IPS-18c (cell line): ENCODE results near the gene TMCO4.

ENCODE experiments used
- H3K4me3 ChIP-seq: 2 replicates; pipeline ENCODE4 v1.7.0; 2013; ENCODE audit warnings: low read depth, mild to moderate bottlenecking, low read length, moderate library complexity; ENCODE audit not compliant: insufficient read depth
- H3K9me3 ChIP-seq: one replicate; pipeline ENCODE4 v1.6.1; 2013; ENCODE audit warnings: mild to moderate bottlenecking, low read length, moderate library complexity; ENCODE audit not compliant: control insufficient read depth, insufficient read depth

Gene TMCO4

DNA sequence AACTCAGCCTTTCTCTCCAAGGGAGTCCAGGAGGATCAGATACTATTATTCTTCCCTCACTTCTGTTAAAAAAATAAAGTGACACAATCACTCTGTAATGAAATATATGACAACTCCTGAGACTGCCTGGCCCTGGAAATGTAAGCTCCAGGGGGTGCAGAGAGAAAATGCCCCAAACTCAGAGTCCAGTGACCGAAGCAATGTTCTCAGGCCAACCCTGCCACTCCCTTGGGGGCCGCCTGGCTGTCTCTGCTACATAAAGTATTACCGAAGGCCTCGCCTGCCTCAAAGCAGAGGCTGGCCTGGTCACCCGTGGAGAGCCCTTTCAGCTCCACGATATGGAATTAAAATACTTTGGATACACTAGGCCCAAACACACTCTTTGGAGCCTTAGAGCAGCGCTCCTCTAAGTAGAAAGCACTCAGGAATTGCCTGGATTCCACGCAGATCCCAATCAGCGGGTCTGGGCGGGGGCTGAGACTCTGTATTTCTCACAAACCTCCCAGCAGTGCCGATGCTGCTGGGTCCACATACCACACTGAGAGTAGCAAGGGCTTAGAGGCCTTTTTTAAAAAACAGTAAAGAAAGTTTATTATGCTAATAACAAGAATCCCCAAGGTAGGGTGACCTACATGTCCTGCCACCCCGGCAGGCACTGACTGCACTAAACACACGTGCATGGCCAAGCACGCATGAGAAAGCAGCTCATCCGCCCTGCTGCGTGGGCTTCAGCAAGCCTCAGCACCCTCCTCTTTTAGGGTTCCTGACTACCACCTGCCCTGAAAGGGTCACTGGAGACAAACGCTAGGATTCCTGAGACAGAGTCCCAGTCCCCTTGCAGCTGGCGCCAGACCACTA lies 31.1 kb downstream of the TMCO4 start:
- Histone ChIP-seq H3K9me3 (no peaks in the 10 kb centered on the region), H3K4me3 (no peak overlapping the region)

GRCh38 chr1:19765623-19766022 lies 34.1 kb downstream of the TMCO4 start:
- H3K9me3 ChIP-seq: no peaks in the 10 kb centered on the region
- no peak overlapping the region for H3K4me3 ChIP-seq

DNA sequence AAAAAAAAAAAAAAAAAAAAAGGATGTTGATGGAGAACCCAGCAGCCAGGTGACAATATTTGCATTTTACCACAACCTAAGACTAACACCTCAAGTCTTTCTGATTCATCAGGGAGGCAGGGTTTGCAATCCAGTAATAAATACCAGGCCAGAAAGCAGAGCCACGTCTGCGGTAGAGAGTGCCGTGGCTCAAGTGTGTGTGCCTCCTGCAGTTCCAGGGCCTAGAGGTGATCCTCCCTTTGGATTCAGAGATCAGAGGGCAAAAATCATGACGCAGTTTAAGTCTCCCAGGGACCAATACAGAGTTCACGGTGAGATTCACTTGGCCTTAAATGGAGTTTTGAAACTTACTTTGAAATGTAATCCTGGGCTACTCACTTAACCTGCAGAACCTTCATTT lies 34.9 kb downstream of the TMCO4 start:
- no peaks in the 10 kb centered on the region for H3K9me3 ChIP-seq
- H3K4me3 ChIP-seq: no peak overlapping the region

- Histone ChIP-seq H3K9me3 (no peaks in the 10 kb centered on the region), H3K4me3 (no peak overlapping the region)
Observed at GRCh38 chr1:19762175-19762779, 37.4 kb downstream of the TMCO4 start.

DNA sequence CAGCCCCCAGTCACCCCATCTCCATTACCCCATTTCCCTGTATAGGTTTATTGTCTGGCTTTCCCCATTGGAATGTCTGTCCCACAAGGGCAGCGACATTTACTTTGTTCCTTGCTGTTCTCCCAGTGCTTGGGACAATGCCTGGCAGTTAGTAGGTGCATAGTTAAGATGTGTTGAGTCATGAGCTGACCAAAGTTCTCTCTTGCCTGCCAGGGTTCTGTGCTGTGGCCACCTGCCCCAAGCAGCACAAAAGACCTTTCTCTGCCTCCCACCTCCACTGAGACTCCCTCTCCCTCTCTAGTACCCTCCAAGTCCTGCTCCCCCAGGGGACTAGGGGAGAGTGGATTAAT lies 40.0 kb downstream of the TMCO4 start:
- Histone ChIP-seq H3K9me3 (peaks cover 2% of the 10 kb centered on the region), H3K4me3 (no peak overlapping the region)

DNA sequence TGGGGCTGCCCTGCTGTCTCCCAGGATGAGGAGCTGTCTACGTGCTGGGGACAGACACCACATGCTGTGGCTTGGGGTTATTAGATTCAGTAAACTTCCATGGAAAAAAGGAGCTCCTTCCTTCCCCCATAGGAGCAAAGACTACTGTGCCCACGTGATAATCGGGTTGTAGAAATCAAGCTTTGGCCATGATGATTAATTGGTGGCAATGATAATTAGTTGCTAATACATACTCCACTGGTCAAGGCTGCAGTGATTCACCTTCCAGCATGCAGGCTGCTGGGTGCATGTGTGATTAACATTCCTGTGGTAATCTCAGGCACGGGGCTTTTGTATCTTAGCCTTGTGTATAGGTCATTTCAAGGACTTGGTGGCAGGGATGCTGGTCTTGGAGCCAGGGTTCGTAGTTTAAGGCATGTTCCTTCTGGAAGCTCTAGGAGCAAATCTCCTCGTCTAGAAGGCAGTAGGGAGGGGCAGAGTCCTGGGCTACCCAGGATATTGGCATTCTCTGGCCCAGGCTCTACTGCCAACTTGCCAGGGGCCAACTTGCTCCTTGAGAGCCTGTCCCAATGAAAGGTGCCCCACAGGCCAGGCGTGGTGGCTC lies 41.4 kb downstream of the TMCO4 start:
- H3K4me3 ChIP-seq: no peak overlapping the region
- H3K9me3 ChIP-seq: peaks cover 2% of the 10 kb centered on the region

- Histone ChIP-seq H3K4me3 (no peak overlapping the region), H3K9me3 (peaks cover 2% of the 10 kb centered on the region)
Observed at GRCh38 chr1:19757641-19758040, 42.1 kb downstream of the TMCO4 start.

DNA sequence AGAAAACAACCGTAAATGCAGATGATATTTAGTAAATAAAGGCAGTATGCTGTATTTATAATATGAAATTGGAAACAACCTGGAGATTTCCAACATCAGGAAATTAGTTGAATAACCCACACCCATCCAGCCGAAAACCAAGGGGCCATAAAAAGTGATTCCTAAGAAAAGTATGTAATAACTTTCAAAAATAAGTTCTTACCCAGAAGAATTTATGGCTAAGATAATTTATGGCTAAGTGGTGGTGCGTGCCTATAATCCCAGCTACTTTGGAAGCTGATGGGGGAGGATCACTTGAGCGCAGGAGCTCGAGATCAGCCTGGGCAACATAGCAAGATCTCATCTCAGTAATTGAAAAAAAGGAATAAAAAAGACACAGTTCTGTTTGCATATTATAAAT lies 43.2 kb downstream of the TMCO4 start:
- peaks cover 2% of the 10 kb centered on the region for H3K9me3 ChIP-seq
- H3K4me3 ChIP-seq: no peak overlapping the region

GRCh38 chr1:19754482-19754881 lies 45.2 kb downstream of the TMCO4 start:
- Histone ChIP-seq H3K9me3 (peaks cover 2% of the 10 kb centered on the region), H3K4me3 (no peak overlapping the region)

DNA sequence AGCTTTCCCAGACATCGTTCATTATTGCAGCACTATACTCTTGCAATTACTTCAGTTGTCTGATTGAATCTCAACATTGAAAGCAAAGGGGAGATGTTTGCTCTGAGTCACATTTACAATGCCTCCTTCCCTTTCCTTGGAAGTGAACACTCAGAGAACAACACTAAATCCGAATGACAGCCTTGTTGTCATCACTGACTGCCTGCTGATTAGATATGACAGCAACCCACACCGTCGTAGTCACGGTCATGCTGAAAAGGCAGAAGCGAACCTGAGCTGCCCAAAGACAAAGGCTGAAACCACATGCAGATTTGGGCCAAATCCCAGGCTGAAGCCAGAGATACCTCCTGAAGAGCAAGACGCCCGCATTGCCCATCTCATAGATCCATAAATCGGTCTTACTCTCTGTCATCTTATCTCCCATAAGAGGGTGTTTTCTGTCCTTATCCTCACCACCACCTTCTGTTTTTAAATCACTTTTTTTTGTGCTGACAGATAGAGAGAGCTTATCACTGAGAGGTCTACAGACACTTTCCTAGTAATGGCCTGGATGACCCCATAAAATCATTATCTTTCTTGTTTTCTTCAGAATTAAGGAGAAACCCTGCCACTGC lies 47.5 kb downstream of the TMCO4 start:
- Histone ChIP-seq H3K4me3 (no peak overlapping the region), H3K9me3 (peaks cover 2% of the 10 kb centered on the region)

DNA sequence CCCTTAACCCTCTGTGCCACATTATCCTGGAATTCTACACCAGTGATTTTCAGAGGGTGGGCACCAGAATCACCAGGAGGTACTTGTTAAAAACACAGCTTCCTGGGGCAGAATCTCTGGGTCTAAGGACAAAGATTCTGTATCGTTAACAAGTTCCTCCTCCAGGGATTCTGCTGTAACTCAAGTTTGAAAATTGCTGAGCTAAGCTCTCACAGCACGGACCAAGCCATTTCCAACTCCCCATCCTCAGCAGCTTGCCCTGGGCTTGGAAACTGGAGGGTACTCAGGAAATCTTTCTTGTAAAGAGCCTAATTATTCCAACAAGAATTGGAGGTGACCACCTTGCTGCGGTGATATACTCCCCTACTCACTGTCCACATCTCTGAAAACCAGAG lies 48.8 kb downstream of the TMCO4 start:
- no peak overlapping the region for H3K4me3 ChIP-seq
- H3K9me3 ChIP-seq: peaks cover 2% of the 10 kb centered on the region

DNA sequence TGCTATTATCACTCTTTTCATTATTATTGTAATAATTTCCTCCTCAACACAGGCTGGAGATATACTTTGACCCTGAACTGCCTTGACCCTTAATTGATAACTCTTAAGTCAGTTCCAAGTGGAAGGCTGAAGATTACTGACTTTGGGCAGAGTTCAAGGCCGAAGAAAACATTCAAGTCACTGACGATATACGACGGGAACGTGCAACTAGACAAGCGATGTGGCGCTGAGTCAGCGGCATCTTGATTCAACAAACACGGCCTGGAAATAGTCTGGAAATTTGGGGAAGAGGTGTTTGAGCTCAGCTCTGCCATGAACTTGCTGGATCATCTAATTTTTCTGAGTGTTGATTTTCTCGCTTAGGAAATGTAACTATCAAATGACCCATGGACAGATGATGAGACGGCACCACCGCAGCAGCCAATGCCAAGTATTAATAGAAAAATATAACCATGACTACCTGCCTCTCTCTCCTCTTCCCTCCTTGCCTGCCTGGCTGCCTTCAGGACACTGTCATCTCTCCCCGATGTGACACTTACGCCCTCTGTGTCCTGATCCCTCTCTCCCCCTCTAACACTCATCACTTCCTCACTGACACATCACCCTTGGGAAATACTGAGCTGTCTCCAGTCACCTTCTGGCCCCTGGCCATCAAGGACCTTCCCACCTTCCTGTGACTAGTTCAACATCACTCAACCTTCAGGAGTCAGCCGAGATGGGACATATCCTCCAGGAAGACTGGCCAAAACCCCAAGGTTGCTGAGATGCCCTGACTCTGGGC lies 49.4 kb downstream of the TMCO4 start:
- H3K4me3 ChIP-seq: no peak overlapping the region
- H3K9me3 ChIP-seq: no peaks in the 10 kb centered on the region

- Histone ChIP-seq H3K4me3 (no peak overlapping the region), H3K9me3 (no peaks in the 10 kb centered on the region)
Observed at GRCh38 chr1:19749685-19750084, 50.0 kb downstream of the TMCO4 start.

DNA sequence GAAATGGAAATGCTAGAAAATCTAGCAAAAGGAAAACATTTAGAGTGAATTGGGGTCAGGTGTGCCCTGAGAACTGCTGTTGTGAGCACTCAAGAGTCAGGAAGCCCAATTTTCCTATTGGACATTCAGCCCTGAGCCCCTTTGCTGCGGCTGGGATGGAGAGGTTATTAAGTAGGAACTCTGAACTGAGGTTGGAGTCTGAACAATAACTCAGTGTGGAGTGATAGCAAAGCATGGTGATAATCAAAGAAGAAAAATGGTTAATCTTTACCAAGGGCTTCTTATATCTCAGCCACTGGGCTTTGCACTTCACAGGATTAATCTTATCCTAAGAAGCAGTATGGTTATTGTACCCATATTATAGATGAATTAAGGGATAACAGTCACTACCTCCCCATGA lies 52.0 kb downstream of the TMCO4 start:
- no peaks in the 10 kb centered on the region for H3K9me3 ChIP-seq
- H3K4me3 ChIP-seq: no peak overlapping the region

DNA sequence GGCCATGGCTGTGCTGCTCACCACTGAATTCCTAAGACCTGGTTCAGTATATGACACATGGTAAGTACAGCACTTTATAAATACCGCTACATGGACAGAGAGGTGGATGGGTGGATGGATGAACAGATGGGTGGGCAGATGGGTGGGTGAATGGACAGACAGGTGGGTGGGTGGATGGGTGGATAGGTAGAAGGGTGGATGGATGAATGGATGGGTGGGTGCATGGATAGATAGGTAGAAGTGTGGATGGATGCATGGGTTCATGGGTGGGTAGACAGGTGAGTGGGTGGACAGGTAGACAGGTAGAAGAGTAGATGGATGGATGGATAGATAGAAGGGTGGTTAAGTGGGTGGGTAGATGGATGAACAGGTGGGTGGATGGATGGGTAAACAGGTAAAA lies 54.8 kb downstream of the TMCO4 start:
- no peaks in the 10 kb centered on the region for H3K9me3 ChIP-seq
- H3K4me3 ChIP-seq: no peak overlapping the region

DNA sequence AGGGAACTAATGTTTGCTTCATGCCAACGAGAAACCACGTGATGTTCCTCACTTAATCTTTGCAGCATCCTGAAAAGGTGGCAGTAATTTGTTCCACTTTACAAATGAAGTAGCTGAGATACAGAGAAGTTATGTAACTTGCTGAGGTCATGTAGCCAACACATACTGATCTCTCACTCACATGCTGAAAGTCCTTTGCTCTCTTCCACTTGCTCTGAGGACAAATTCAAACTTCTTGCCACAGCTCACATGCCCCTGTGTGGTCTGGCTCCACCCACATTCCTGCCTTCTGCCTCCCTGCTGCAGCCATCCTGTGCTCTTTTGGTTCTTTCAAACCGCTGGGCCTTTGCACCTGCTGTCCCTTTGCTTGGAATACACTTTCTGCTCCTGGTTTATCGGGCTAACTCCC lies 55.4 kb downstream of the TMCO4 start:
- Histone ChIP-seq H3K9me3 (no peaks in the 10 kb centered on the region), H3K4me3 (no peak overlapping the region)

DNA sequence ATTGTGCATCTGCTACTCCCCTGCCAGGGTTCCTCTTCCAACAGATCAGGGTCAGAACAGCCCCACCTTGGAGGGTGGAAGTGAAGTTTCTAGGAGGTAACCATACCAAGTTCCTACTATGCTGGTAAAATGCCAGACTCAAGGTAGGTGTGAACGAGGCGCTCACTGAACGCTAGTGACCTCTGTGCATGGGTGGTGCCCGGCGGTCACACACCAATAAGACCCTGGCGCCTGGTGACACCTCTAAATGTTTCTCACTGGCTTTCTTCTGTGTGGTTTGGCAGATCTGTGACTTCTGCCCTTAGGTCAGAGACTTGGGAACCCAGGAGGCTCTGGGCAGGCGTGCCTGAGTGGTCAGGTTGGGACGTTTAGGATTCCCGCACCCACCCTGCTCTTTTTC lies 55.9 kb downstream of the TMCO4 start:
- Histone ChIP-seq H3K4me3 (no peak overlapping the region), H3K9me3 (no peaks in the 10 kb centered on the region)
